ENCODE results near the gene SRGAP2C. TPM values are rescaled to one million over a fixed set of nuclear protein-coding genes. Genes with fewer than 3 reads are reported as not detected.
"Not testable (repeated sequence)": the region's sequence is repeated elsewhere in the genome, so short reads cannot be mapped to it uniquely, and the experiment has no call there.

The SRGAP2C gene
- total RNA-seq, 2 donors from 2014 or later, result 8.4 to 10.2 TPM

GRCh38 chr1:121317491-121318468 lies 133.0 kb downstream of the SRGAP2C start:
- H3K9ac ChIP-seq (ENCODE audit: low read depth in 2 of 2, low read length in 2 of 2); H3K36me3 ChIP-seq; H3K9me3 ChIP-seq; H3K4me1 ChIP-seq; H3K27ac ChIP-seq; DNase-seq; H3K4me3 ChIP-seq; intact Hi-C loops (cut with DNase I); H3K27me3 ChIP-seq: not testable (repeated sequence)

GRCh38 chr1:121318687-121319086 lies 133.9 kb downstream of the SRGAP2C start:
- intact Hi-C loops (cut with DNase I); H3K9me3 ChIP-seq; H3K27me3 ChIP-seq; DNase-seq; H3K4me3 ChIP-seq; H3K36me3 ChIP-seq; H3K9ac ChIP-seq (ENCODE audit: low read depth in 2 of 2, low read length in 2 of 2); H3K4me1 ChIP-seq; H3K27ac ChIP-seq: not testable (repeated sequence)

DNA sequence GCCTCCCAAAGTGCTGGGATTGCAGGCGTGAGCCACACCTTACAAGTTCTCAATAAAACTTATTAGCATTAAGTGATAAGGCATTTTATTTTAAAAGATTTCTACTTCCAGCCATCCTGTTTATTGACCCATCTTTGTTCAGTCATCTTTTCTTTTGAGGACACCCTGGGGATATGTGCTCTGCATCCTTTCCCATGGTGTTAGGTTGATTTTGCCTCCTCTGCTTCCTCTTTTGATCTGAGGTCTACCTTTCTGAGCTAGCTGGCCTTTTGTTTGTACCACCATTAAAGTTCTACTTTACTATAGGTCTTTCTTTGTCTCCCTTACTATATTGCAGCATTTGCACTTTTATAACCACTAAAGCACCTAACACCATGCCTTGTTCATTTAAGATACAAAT lies 136.9 kb downstream of the SRGAP2C start:
- H3K4me1 ChIP-seq; H3K36me3 ChIP-seq; DNase-seq; H3K9ac ChIP-seq (ENCODE audit: low read depth in 2 of 2, low read length in 2 of 2); H3K9me3 ChIP-seq; H3K27me3 ChIP-seq; intact Hi-C loops (cut with DNase I); H3K27ac ChIP-seq; H3K4me3 ChIP-seq: not testable (repeated sequence)

- DNase-seq; H3K4me3 ChIP-seq; H3K9ac ChIP-seq (ENCODE audit: low read depth in 2 of 2, low read length in 2 of 2); H3K27me3 ChIP-seq; intact Hi-C loops (cut with DNase I); H3K27ac ChIP-seq; H3K9me3 ChIP-seq; H3K36me3 ChIP-seq; H3K4me1 ChIP-seq: not testable (repeated sequence)
Measured at GRCh38 chr1:121324726-121325125, 140.0 kb downstream of the SRGAP2C start.

DNA sequence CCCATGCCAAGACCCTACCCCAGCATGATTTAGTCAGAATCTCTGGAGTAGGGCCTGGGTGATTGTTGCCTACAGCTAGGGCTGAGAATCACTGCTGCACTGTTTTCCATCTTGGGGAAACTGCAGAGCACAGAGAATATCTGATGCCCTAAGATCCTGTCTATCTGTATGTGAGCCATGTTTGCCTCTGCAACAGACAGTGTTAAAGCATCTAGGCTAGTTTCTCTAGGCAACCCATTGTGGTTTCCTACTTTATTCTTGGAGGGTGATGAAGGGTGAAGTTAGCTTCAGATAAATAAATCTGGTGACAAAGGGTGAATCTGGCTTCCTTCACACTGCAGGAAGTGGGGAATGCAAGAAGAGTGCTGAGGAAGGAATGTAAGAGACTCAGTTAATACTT lies 147.4 kb downstream of the SRGAP2C start:
- H3K27ac ChIP-seq; H3K9me3 ChIP-seq; DNase-seq; H3K9ac ChIP-seq (ENCODE audit: low read depth in 2 of 2, low read length in 2 of 2); H3K4me3 ChIP-seq; H3K27me3 ChIP-seq; intact Hi-C loops (cut with DNase I); H3K36me3 ChIP-seq; H3K4me1 ChIP-seq: not testable (repeated sequence)

DNA sequence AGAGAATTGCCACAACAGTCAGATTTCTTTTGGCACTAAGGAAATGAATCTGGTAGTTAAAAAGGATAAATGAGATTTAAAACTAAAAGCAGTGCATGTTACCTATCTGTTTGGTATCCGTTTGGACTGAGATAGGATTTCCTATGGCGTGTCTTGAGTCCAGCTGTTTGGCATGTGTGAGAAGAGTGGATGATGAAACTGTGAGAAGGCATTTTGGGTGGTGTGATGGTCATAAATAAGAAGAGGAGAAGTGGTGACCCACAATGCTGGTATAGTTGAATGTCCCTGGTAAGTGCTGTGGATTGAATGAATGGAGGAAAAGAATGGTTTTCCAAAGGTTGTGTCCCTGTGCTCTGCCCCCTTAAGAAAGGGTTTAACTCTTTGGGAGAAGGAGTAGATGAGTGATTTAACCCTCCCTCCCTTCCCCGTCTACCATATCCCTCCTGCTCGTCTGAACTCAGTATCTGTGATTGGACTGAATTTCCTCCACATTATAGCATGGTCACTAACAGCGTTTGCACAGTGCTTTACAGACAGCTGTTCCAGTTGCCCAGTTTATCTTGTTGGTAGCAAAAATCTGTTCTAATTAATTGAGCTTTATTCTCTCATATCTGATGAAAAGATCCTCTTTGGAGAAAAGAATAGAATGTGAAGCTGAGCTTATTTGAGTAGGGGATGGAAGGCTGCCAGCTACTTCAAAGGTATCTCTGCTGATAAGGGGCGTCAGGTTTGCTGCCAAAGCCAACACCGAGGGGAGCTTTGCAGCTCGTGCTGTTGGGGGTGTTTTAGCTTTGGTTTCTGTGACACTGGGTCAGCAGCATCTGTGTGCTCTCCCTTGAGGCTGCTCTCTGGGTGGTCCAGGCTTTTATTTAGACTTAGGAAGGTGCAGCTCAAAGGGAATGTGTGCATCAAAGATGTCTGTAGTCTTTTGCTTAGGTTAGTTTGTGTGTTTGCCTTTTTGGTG lies 148.1 kb downstream of the SRGAP2C start:
- intact Hi-C loops (cut with DNase I); H3K4me1 ChIP-seq; H3K27me3 ChIP-seq; H3K36me3 ChIP-seq; H3K27ac ChIP-seq; H3K9ac ChIP-seq (ENCODE audit: low read depth in 2 of 2, low read length in 2 of 2); H3K9me3 ChIP-seq; H3K4me3 ChIP-seq; DNase-seq: not testable (repeated sequence)

- H3K9me3 ChIP-seq; H3K27me3 ChIP-seq; H3K36me3 ChIP-seq; DNase-seq; intact Hi-C loops (cut with DNase I); H3K4me1 ChIP-seq; H3K4me3 ChIP-seq; H3K27ac ChIP-seq; H3K9ac ChIP-seq (ENCODE audit: low read depth in 2 of 2, low read length in 2 of 2): not testable (repeated sequence)
Measured at GRCh38 chr1:121337958-121338357, 153.2 kb downstream of the SRGAP2C start.

- H3K4me1 ChIP-seq; H3K27me3 ChIP-seq; DNase-seq; intact Hi-C loops (cut with DNase I); H3K9me3 ChIP-seq; H3K9ac ChIP-seq (ENCODE audit: low read depth in 2 of 2, low read length in 2 of 2); H3K4me3 ChIP-seq; H3K27ac ChIP-seq; H3K36me3 ChIP-seq: not testable (repeated sequence)
Measured at GRCh38 chr1:121339611-121340010, 154.8 kb downstream of the SRGAP2C start.

DNA sequence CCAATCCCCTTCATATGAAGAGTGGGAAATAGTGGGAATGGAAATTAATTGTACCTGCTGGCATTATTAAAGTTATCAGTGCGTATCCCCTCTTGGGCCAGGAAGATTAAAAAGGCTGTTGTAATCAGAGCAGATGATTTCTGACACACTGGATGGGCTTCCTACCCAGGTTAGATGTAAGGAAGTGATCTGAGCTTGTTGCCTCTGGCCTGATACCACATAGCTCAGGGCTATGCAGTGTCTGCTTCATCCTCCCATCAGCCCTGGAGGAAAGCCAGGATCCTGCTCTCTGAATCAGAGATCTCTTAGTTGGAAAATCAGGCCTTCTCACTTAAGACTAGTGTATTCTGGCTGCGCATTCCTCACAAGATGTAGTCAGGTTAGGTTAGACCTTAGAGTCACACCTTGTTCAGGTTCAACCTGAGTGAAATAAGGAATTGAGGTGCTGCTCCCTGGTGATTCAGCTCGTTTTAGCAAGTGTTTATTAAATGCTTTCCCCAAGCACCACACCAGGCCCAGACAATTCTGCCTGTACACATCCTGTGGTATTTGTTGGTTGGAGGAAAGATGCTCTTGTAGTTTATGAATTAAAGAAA lies 158.6 kb downstream of the SRGAP2C start:
- H3K9ac ChIP-seq (ENCODE audit: low read depth in 2 of 2, low read length in 2 of 2); DNase-seq; H3K27me3 ChIP-seq; H3K27ac ChIP-seq; H3K4me1 ChIP-seq; H3K9me3 ChIP-seq; H3K4me3 ChIP-seq; intact Hi-C loops (cut with DNase I); H3K36me3 ChIP-seq: not testable (repeated sequence)

DNA sequence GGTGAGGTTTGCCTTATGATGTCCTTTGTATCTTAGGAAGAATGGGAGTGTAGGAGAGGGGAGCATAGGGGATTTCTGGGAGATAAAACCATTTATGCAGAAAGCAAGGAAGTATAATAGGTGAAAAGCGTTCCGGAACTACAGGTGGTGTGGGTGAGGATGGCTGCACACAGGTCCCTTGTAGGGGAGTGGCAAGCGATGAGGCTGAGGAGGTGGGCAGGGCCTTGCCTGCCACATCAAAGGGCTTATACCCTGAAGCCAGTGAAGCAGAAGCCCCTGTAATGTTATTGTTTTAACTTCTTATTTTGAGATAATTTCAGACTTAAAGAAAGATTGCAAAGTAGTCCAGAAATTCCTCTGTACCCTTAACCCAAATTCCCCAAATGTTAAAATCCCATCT lies 159.6 kb downstream of the SRGAP2C start:
- H3K4me1 ChIP-seq; intact Hi-C loops (cut with DNase I); DNase-seq; H3K27ac ChIP-seq; H3K4me3 ChIP-seq; H3K27me3 ChIP-seq; H3K9ac ChIP-seq (ENCODE audit: low read depth in 2 of 2, low read length in 2 of 2); H3K36me3 ChIP-seq; H3K9me3 ChIP-seq: not testable (repeated sequence)

GRCh38 chr1:121346654-121347053 lies 161.9 kb downstream of the SRGAP2C start:
- H3K9me3 ChIP-seq; intact Hi-C loops (cut with DNase I); DNase-seq; H3K4me3 ChIP-seq; H3K27ac ChIP-seq; H3K36me3 ChIP-seq; H3K27me3 ChIP-seq; H3K9ac ChIP-seq (ENCODE audit: low read depth in 2 of 2, low read length in 2 of 2); H3K4me1 ChIP-seq: not testable (repeated sequence)

DNA sequence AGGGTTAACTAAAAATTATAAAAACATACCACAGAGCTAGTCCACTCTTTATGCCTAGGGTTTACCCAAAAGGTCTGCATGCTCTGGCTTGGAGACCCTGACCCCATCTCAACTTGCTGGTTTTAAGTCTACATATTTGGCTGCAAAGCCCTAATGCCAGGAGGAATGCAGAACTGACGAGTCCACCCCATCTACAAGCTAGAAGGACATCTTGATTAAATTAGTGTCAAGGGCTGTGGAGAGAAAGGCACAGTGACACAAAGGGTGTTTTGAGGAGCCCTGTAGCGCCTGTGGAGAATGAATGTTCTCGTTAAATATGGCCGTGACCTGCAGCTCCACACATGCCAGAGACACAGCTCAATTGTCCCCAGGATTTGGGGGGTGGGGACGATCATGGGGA lies 162.7 kb downstream of the SRGAP2C start:
- intact Hi-C loops (cut with DNase I), result not testable (repeated sequence)

DNA sequence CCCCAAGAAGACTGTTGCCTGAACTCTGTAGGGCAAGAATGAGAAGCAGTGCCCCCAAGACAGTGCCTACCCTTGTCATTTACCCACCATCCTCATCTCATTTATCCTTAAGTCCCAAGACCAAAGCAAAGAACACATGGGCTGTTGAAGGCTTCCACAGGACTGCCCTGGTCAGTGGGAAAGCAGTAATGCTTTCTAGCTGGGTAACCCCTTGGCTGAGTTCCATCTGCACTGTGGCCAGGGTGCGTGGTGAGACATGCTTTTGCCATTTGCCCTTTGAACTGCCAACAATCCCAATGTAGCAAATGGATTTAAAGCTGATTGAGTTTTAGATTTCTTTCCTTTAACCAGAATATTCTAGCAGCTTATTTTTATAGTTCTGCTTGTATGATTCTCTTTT lies 163.3 kb downstream of the SRGAP2C start:
- H3K27ac ChIP-seq; H3K4me1 ChIP-seq; H3K27me3 ChIP-seq; DNase-seq; H3K9ac ChIP-seq (ENCODE audit: low read depth in 2 of 2, low read length in 2 of 2); H3K4me3 ChIP-seq; H3K36me3 ChIP-seq; intact Hi-C loops (cut with DNase I); H3K9me3 ChIP-seq: not testable (repeated sequence)

More for the DNA sequence above, 162.7 kb downstream of the SRGAP2C start:
- not testable (repeated sequence) for H3K9me3 ChIP-seq; H3K4me1 ChIP-seq; H3K9ac ChIP-seq (ENCODE audit: low read depth in 2 of 2, low read length in 2 of 2); DNase-seq; H3K4me3 ChIP-seq; H3K27me3 ChIP-seq; H3K27ac ChIP-seq; H3K36me3 ChIP-seq
